ENCODE results near the gene IGDCC3. TPM values are rescaled to one million over a fixed set of nuclear protein-coding genes. Genes with fewer than 3 reads are reported as not detected.
A peak's percentile ranks its signal among the peaks of the same experiment; 100 is the strongest.

IGDCC3 gene
- total RNA-seq, 1 donor from 2014 or later, result not detected

DNA sequence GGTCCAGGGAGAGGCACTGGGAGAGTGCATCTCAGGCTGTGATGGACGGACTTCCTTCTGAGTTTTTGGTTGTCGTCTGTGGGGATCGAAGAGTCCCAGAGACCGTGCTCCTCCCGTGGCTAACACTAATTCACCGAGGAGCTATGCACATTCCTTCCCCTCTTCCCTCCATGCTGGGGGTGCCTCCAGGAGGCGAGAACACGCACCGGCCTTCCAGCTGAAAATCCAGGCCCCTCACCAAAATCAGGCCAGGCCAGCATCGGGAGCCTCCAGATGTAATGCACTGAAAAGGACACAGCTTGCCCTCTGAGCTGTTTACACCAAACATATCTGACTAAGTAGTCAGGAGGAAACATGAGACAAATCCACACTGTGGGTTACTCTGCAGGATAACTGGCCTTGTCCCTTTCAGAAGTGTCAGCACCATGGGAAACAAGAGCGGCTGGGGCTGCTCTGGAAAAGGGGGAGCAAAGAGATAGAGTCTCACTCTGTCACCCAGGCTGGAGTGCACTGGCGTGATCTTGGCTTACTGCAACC is 67.9 kb downstream of the IGDCC3 start:
- intact Hi-C loops (cut with DNase I), result no loop called here
- Histone ChIP-seq H3K4me1 (peaks cover 6% of the 10 kb centered on the region), H3K36me3 (no peaks in the 10 kb centered on the region), H3K27me3 (ENCODE audit: low read depth) (no peaks in the 10 kb centered on the region), H3K4me3 (no peak overlapping the region), H3K9me3 (no peaks in the 10 kb centered on the region), H3K27ac (no peak overlapping the region)
- TF ChIP-seq, protein P1, sequence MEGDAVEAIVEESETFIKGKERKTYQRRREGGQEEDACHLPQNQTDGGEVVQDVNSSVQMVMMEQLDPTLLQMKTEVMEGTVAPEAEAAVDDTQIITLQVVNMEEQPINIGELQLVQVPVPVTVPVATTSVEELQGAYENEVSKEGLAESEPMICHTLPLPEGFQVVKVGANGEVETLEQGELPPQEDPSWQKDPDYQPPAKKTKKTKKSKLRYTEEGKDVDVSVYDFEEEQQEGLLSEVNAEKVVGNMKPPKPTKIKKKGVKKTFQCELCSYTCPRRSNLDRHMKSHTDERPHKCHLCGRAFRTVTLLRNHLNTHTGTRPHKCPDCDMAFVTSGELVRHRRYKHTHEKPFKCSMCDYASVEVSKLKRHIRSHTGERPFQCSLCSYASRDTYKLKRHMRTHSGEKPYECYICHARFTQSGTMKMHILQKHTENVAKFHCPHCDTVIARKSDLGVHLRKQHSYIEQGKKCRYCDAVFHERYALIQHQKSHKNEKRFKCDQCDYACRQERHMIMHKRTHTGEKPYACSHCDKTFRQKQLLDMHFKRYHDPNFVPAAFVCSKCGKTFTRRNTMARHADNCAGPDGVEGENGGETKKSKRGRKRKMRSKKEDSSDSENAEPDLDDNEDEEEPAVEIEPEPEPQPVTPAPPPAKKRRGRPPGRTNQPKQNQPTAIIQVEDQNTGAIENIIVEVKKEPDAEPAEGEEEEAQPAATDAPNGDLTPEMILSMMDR (IDR thresholded peaks at IDR 0.05), result no peak
- DNase-seq (peak; percentile 9), ATAC-seq (no peak)

DNA sequence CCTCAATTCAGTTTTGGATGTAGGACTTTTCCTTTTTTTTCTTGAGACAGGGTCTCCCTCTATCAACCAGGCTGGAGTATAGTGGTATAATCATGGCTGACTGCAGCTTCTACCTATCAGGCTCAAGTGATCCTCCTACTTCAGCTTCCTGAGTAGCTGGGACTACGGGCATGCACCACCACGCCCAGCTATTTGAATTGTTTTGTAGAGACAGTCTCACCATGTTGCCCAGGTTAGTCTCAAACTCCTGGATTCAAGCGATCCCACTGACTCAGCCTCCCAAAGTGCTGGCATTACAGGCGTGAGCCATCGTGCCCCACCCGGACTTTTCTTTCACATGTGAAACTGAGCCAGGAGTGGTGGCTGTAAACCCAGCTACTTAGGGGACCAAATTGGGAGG is 69.8 kb downstream of the IGDCC3 start:
- ATAC-seq (no peak), DNase-seq (peak; percentile 12)
- no peak overlapping the region for H3K27ac ChIP-seq
- TF ChIP-seq, protein P1 (IDR thresholded peaks at IDR 0.05), result no peak
- H3K9me3 ChIP-seq, result no peaks in the 10 kb centered on the region
- intact Hi-C loops (cut with DNase I), result no loop called here
- H3K4me3 ChIP-seq, result no peak overlapping the region
- peaks cover 14% of the 10 kb centered on the region for H3K4me1 ChIP-seq
- H3K27me3 ChIP-seq (ENCODE audit: low read depth), result no peaks in the 10 kb centered on the region
- no peaks in the 10 kb centered on the region for H3K36me3 ChIP-seq

DNA sequence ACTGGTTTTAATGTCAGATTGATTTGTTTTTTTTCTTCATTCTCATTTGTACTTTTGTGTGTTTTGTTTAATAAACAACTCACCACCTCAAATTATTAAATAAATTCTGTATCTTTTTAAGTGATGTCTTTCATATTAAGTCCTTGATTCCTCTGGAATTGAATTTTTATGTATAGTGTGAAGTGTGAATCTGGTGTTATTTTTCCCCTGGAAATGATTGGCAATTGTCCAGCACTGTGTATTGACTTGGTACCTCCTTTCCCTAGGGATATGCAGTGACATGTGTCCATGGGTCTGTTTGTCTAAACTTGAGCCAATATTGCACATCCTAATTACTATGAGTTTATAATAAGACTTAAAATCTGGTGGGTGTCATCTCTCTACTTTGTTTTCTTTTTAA is 71.3 kb downstream of the IGDCC3 start:
- DNase-seq (no peak), ATAC-seq (no peak)
- H3K4me1 ChIP-seq, result peaks cover 14% of the 10 kb centered on the region
- TF ChIP-seq, protein P1 (IDR thresholded peaks at IDR 0.05), result no peak
- no peaks in the 10 kb centered on the region for H3K9me3 ChIP-seq
- H3K27ac ChIP-seq, result no peak overlapping the region
- no peaks in the 10 kb centered on the region for H3K36me3 ChIP-seq
- H3K4me3 ChIP-seq, result no peak overlapping the region
- intact Hi-C loops (cut with DNase I), result no loop called here
- H3K27me3 ChIP-seq (ENCODE audit: low read depth), result no peaks in the 10 kb centered on the region

DNA sequence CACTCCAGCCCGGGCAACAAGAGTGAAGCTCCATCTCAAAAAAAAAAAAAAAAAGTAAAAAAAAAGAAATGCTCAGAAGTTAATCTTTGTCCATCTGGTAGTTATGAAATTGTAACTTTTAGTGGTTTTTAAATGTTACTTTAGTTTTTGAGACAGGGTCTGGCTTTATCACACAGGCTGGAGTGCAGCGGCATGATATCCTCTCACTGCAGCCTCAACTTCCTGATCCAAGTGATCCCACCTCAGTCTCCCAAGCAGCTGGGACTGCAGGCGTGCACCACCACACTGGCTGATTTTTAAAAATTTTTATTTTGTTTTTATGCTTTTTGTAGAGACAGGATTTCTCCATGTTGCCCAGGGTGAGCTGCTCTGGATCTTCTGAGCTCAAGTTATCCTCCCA is 72.0 kb downstream of the IGDCC3 start:
- DNase-seq (no peak), ATAC-seq (no peak)
- Histone ChIP-seq H3K27ac (peak overlapping the region; percentile 14), H3K4me1 (peaks cover 14% of the 10 kb centered on the region), H3K36me3 (no peaks in the 10 kb centered on the region), H3K9me3 (no peaks in the 10 kb centered on the region), H3K4me3 (no peak overlapping the region), H3K27me3 (ENCODE audit: low read depth) (no peaks in the 10 kb centered on the region)
- intact Hi-C loops (cut with DNase I), result no loop called here
- TF ChIP-seq, protein P1 (IDR thresholded peaks at IDR 0.05), result no peak

DNA sequence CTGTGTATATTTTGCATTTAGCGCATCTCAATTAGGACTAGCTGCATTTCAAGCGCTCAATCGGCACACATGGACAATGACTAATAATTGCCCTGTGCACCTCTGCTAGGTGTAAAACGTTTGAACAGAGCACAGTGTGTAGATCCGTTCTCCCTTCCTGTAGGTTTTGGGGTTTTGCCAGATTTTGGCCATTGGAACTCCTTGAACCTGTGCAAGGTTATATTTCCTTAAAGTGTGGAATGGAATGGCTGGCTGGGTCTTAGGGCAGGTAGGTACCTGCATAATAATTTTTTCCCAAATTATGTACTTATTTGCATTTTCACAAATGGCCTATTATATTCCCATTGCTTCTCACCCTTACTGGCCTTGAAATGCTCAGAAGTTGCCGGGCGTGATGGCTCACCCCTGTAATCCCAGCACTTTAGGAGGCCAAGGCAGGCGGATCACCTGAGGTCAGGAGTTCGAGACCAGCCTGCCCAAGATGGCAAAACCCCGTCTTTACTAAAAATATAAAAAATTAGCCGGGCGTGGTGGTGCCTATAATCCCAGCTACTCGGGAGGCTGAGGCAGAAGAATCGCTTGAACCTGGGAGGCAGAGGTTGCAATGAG is 72.5 kb downstream of the IGDCC3 start:
- peak; percentile 7 to 31 for ATAC-seq

More for the DNA sequence above, 72.5 kb downstream of the IGDCC3 start:
- intact Hi-C loops (cut with DNase I), result no loop called here
- no peaks in the 10 kb centered on the region for H3K27me3 ChIP-seq (ENCODE audit: low read depth)
- H3K27ac ChIP-seq, result peak overlapping the region; percentile 97
- TF ChIP-seq, protein P1 (IDR thresholded peaks at IDR 0.05), result no peak
- H3K9me3 ChIP-seq, result no peaks in the 10 kb centered on the region
- DNase-seq, result no peak
- peaks cover 14% of the 10 kb centered on the region for H3K4me1 ChIP-seq
- H3K36me3 ChIP-seq, result no peaks in the 10 kb centered on the region
- H3K4me3 ChIP-seq, result peak overlapping the region; percentile 63

Data from lower lobe of right lung (tissue), 2 donors.